Measurements from ENCODE around the gene WLS. TPM values are rescaled to one million over a fixed set of nuclear protein-coding genes. Genes with fewer than 3 reads are reported as not detected.

Gene WLS
- total RNA-seq, 1 donor from 2014 or later = 306 TPM

GRCh38 chr1:68198752-68199151, 33.6 kb downstream of the WLS start:
- no peaks in the 10 kb centered on the region for H3K9me3 Mint-ChIP-seq
- H3K27me3 Mint-ChIP-seq = no peaks in the 10 kb centered on the region
- DNase-seq (ENCODE audit: extremely low spot score, unreplicated experiment) = no peak
- peaks cover 4% of the 10 kb centered on the region for H3K36me3 Mint-ChIP-seq
- peak overlapping the region; percentile 41 for H3K4me3 Mint-ChIP-seq
- peak overlapping the region; percentile 82 for H3K27ac Mint-ChIP-seq
- peaks cover 53% of the 10 kb centered on the region for H3K4me1 Mint-ChIP-seq (ENCODE audit: unreplicated experiment)
- TF ChIP-seq CTCF (conservative IDR thresholded peaks at IDR 0.05) = no peak

GRCh38 chr1:68197891-68198290, 34.4 kb downstream of the WLS start:
- peak overlapping the region; percentile 44 for H3K4me3 Mint-ChIP-seq
- no peak for DNase-seq (ENCODE audit: extremely low spot score, unreplicated experiment)
- H3K36me3 Mint-ChIP-seq = peaks cover 12% of the 10 kb centered on the region
- no peak for TF ChIP-seq CTCF (conservative IDR thresholded peaks at IDR 0.05)
- H3K27me3 Mint-ChIP-seq = no peaks in the 10 kb centered on the region
- peaks cover 49% of the 10 kb centered on the region for H3K4me1 Mint-ChIP-seq (ENCODE audit: unreplicated experiment)
- no peaks in the 10 kb centered on the region for H3K9me3 Mint-ChIP-seq
- peak overlapping the region; percentile 82 for H3K27ac Mint-ChIP-seq

GRCh38 chr1:68197461-68197860, 34.9 kb downstream of the WLS start:
- Mint-ChIP-seq H3K4me3 (peak overlapping the region; percentile 44), H3K36me3 (peaks cover 12% of the 10 kb centered on the region), H3K9me3 (no peaks in the 10 kb centered on the region), H3K27me3 (no peaks in the 10 kb centered on the region), H3K27ac (peak overlapping the region; percentile 82), H3K4me1 (ENCODE audit: unreplicated experiment) (peaks cover 46% of the 10 kb centered on the region)
- DNase-seq (ENCODE audit: extremely low spot score, unreplicated experiment) = no peak
- no peak for TF ChIP-seq CTCF (conservative IDR thresholded peaks at IDR 0.05)

- Mint-ChIP-seq H3K4me3 (no peak overlapping the region), H3K27ac (peak overlapping the region; percentile 26), H3K9me3 (no peaks in the 10 kb centered on the region), H3K36me3 (peaks cover 19% of the 10 kb centered on the region), H3K4me1 (ENCODE audit: unreplicated experiment) (peaks cover 38% of the 10 kb centered on the region), H3K27me3 (no peaks in the 10 kb centered on the region)
- DNase-seq (ENCODE audit: extremely low spot score, unreplicated experiment) = no peak
- no peak for TF ChIP-seq CTCF (conservative IDR thresholded peaks at IDR 0.05)
Observed at GRCh38 chr1:68196676-68197075, 35.6 kb downstream of the WLS start.

GRCh38 chr1:68191717-68192116, 40.6 kb downstream of the WLS start:
- H3K27me3 Mint-ChIP-seq = no peaks in the 10 kb centered on the region
- peaks cover 14% of the 10 kb centered on the region for H3K4me1 Mint-ChIP-seq (ENCODE audit: unreplicated experiment)
- H3K4me3 Mint-ChIP-seq = no peak overlapping the region
- no peak overlapping the region for H3K27ac Mint-ChIP-seq
- peaks cover 5% of the 10 kb centered on the region for H3K9me3 Mint-ChIP-seq
- H3K36me3 Mint-ChIP-seq = peaks cover 41% of the 10 kb centered on the region
- no peak for TF ChIP-seq CTCF (conservative IDR thresholded peaks at IDR 0.05)
- DNase-seq (ENCODE audit: extremely low spot score, unreplicated experiment) = no peak

All from type B pancreatic cell (in vitro differentiated cells).